ENCODE measurements around the gene DGKG. TPM values are rescaled to one million over a fixed set of nuclear protein-coding genes. Genes with fewer than 3 reads are reported as not detected.

Gene DGKG
- polyA plus RNA-seq, 2 of the 4 experiments (the other 2 are of a cell fraction) = 11.5 to 13.3 TPM

GRCh38 chr3:186275436-186275835 lies 86.6 kb downstream of the DGKG start (continued):
- no peak for TF ChIP-seq E2F6 (IDR thresholded peaks at IDR 0.05; ENCODE audit: borderline replicate concordance, low read depth)
- TF ChIP-seq RNF2 (IDR thresholded peaks at IDR 0.05; ENCODE audit: borderline replicate concordance, low read depth) = no peak
- TF ChIP-seq ESRRA (IDR thresholded peaks at IDR 0.05; ENCODE audit: borderline replicate concordance, low read length) = no peak

- DNase-seq (ENCODE audit: low read depth in 1 of 2, low spot score in 1 of 2) = no peak
- ATAC-seq = no peak
- Histone ChIP-seq H3K4me3 (no peak overlapping the region), H3K4me1 (no peaks in the 10 kb centered on the region), H3K4me2 (no peak overlapping the region), H3K27ac (no peak overlapping the region), H3K9me3 (no peaks in the 10 kb centered on the region)
- FAIRE-seq = no peak
- ChIA-PET CTCF (interaction anchor here (1.5 kb wide), 1 partner anchor 290 kb away, joined by 9 read pairs; no protein-coding TSS in a partner anchor), POLR2A (no interaction called here)
- no peak for TF ChIP-seq BHLHE40 (IDR thresholded peaks at IDR 0.05; ENCODE audit: low read depth, low read length)
- TF ChIP-seq SMC3 (IDR thresholded peaks at IDR 0.05) = no peak
- no peak for TF ChIP-seq EHF (CRISPR knock-in tag; IDR thresholded peaks at IDR 0.05)
- TF ChIP-seq USF2 (IDR thresholded peaks at IDR 0.05) = no peak
- no peak for TF ChIP-seq PBX3 (IDR thresholded peaks at IDR 0.05)
- TF ChIP-seq CBX2 (IDR thresholded peaks at IDR 0.05; ENCODE audit: borderline replicate concordance, low read depth) = no peak
- no peak for TF ChIP-seq E2F6 (IDR thresholded peaks at IDR 0.05; ENCODE audit: borderline replicate concordance, low read depth)
- TF ChIP-seq ZC3H11A (IDR thresholded peaks at IDR 0.05) = no peak
- TF ChIP-seq ATOH8 (CRISPR knock-in tag; IDR thresholded peaks at IDR 0.05; ENCODE audit: low read depth) = no peak
- no peak for TF ChIP-seq MAZ (IDR thresholded peaks at IDR 0.05; ENCODE audit: borderline replicate concordance, low read depth, low read length)
- no peak for TF ChIP-seq HES2 (IDR thresholded peaks at IDR 0.05)
- no peak for TF ChIP-seq HOXB5 (CRISPR knock-in tag; IDR thresholded peaks at IDR 0.05)
- TF ChIP-seq NFE2L2 (conservative IDR thresholded peaks at IDR 0.05; ENCODE audit: low read length) = no peak
- no peak for TF ChIP-seq EP300 (IDR thresholded peaks at IDR 0.05)
- TF ChIP-seq KDM5A (IDR thresholded peaks at IDR 0.05) = no peak
- 82% methylated on average over 12 of the region's 16 CpGs for WGBS (ENCODE audit: missing lambda C conversion rate)
These were observed 88.4 kb downstream of the DGKG start for GRCh38 chr3:186273586-186273985.

- CTCF ChIA-PET = interaction anchor here (1.1 to 2.8 kb wide), 2 partner anchors 9 to 288 kb away, joined by 3 to 11 read pairs; no protein-coding TSS in a partner anchor
- WGBS (ENCODE audit: missing lambda C conversion rate) = 72% methylated on average over 6 of the region's 7 CpGs
- DNase-seq (ENCODE audit: low read depth in 1 of 2, low spot score in 1 of 2) (no peak), FAIRE-seq (no peak), ATAC-seq (0 out of 6 replicates have a peak, but pooled peaks of 1 of the 2 experiments have one; percentile 11)
- H3K4me1 ChIP-seq = no peaks in the 10 kb centered on the region
- H3K27ac ChIP-seq = no peak overlapping the region
- H3K4me2 ChIP-seq = no peak overlapping the region
- H3K9me3 ChIP-seq = no peaks in the 10 kb centered on the region
- POLR2A ChIA-PET = no interaction called here
- TF ChIP-seq CBX2 (IDR thresholded peaks at IDR 0.05; ENCODE audit: borderline replicate concordance, low read depth) (no peak), POLR2A (IDR thresholded peaks at IDR 0.05; ENCODE audit: low read length) (no peak), ZFP36 (IDR thresholded peaks at IDR 0.05; ENCODE audit: borderline replicate concordance, partially characterized antibody) (no peak), CBX8 (IDR thresholded peaks at IDR 0.05) (no peak), USF2 (IDR thresholded peaks at IDR 0.05) (no peak), NPAS2 (CRISPR knock-in tag; IDR thresholded peaks at IDR 0.05; ENCODE audit: borderline replicate concordance) (no peak), MYC (IDR thresholded peaks at IDR 0.05; ENCODE audit: borderline replicate concordance, low read length) (no peak), HOXB13 (CRISPR knock-in tag; IDR thresholded peaks at IDR 0.05; ENCODE audit: low read depth) (no peak)
- no peak overlapping the region for H3K4me3 ChIP-seq
These were observed 91.3 kb downstream of the DGKG start for GRCh38 chr3:186270701-186271100.

All from A549 (cell line).